H1 (cell line): ENCODE measurements around the gene RPRML. TPM values are rescaled to one million over a fixed set of nuclear protein-coding genes. Genes with fewer than 3 reads are reported as not detected.

Experiments
- ATF3 ChIP-seq: IDR thresholded peaks from 2 replicates; pipeline ENCODE4 v1.6.1; 2011; ENCODE audit warnings: low read depth, mild to moderate bottlenecking, low read length; ENCODE audit not compliant: insufficient read depth
- CREB1 ChIP-seq: IDR thresholded peaks from 2 replicates; pipeline ENCODE4 v1.6.1; 2012; ENCODE audit warnings: inconsistent platforms
- EP300 ChIP-seq, 2 experiments: IDR thresholded peaks; 1 replicate in 1 of 2; 2 replicates in 1 of 2; pipeline ENCODE4 v1.6.1; 2011 to 2012; ENCODE audit warnings: low read depth in 2 of 2, low read length in 2 of 2, mild to moderate bottlenecking in 2 of 2, borderline replicate concordance in 1 of 2, inconsistent platforms in 1 of 2, moderate library complexity in 1 of 2
- GTF2F1 ChIP-seq: IDR thresholded peaks from 2 replicates; pipeline ENCODE4 v1.6.1; 2012; ENCODE audit warnings: low read depth, low read length, improper control_type of control experiment, borderline replicate concordance
- SIN3A ChIP-seq, 2 experiments: IDR thresholded peaks in 1 of 2; conservative IDR thresholded peaks in 1 of 2; 2 replicates each; pipeline ENCODE4 v1.6.1; 2011 to 2012; ENCODE audit warnings: low read length in 2 of 2, improper control_type of control experiment in 1 of 2, low read depth in 1 of 2, mild to moderate bottlenecking in 1 of 2
- SIRT6 ChIP-seq: IDR thresholded peaks from one replicate; pipeline ENCODE4 v1.7.1; 2012; ENCODE audit warnings: low read length, inconsistent platforms
- SP2 ChIP-seq: IDR thresholded peaks from 2 replicates; pipeline ENCODE4 v1.6.1; 2012; ENCODE audit warnings: mild to moderate bottlenecking, low read length, inconsistent platforms
- polyA plus RNA-seq, 7 experiments: library from polyadenylated mRNA; depleted of rRNA in 3 of 7; stranded (reverse) in 5 of 7; unstranded in 2 of 7; fragments of >200 nt in 5 of 7; fragments of 200-250 nt in 2 of 7; gene quantifications; 1 replicate in 5 of 7; 2 replicates in 1 of 7; 4 replicates in 1 of 7; pipeline versions ENCODE4 v1.2.1 to v1.2.3, GENCODE V29; 2011 to 2013; ENCODE audit warnings: missing spikeins in 2 of 7, mixed read lengths in 2 of 7
- total RNA-seq: library from RNA; stranded (reverse); fragmentation: NEBNext Ultra II Directional; extraction: Animal tissue kit (Norgen Biotek cat#: 25700); gene quantifications from 2 replicates; pipeline ENCODE4 v1.2.1, GENCODE V29; 2021

Gene RPRML
- total and polyA plus RNA-seq, 2 of the 8 experiments (the other 6 are each of a cell fraction or from before 2014, with no cell fraction given), result 3.5 to 5.5 TPM

- TF ChIP-seq SP2 (no peak), ATF3 (no peak), SIRT6 (no peak), CREB1 (no peak), GTF2F1 (no peak), SIN3A (conservative IDR thresholded peaks at IDR 0.05 in 1 of 2, IDR thresholded peaks at IDR 0.05 in 1 of 2; ENCODE audit: low read depth in 1 of 2, low read length in 2 of 2) (no peak), EP300 (IDR thresholded peaks at IDR 0.05; ENCODE audit: borderline replicate concordance in 1 of 2, low read depth in 2 of 2, low read length in 2 of 2) (no peak)
Measured at GRCh38 chr17:46991617-46992016, 12.6 kb upstream of the RPRML start (continued).
